ENCODE measurements around the gene NEURL2.

NEURL2 gene

GRCh38 chr20:45867136-45867818 lies 23.7 kb downstream of the NEURL2 start:
- DNase-seq = no peak

GRCh38 chr20:45866454-45866853 lies 24.6 kb downstream of the NEURL2 start:
- no peak for DNase-seq

- no peak for DNase-seq
These were observed 27.2 kb downstream of the NEURL2 start for GRCh38 chr20:45863543-45864470.

- DNase-seq = no peak
These were observed 29.6 kb downstream of the NEURL2 start for GRCh38 chr20:45861221-45862075.

GRCh38 chr20:45860560-45861220 lies 30.3 kb downstream of the NEURL2 start:
- no peak for DNase-seq

- DNase-seq = no peak
These were observed 31.1 kb downstream of the NEURL2 start for GRCh38 chr20:45859916-45860315.

- DNase-seq = no peak
These were observed 33.2 kb downstream of the NEURL2 start for GRCh38 chr20:45857882-45858216.

GRCh38 chr20:45857114-45857881 lies 33.7 kb downstream of the NEURL2 start, which contains the start of the genes ACOT8 and ZSWIM3:
Gene ACOT8 (minus strand): TSS chr20:45857392. CDS start chr20:45857315, 77 bp downstream.
Gene ZSWIM3 (plus strand): TSS chr20:45857614. CDS start chr20:45857826, 212 bp downstream.
- DNase-seq = peak; percentile 99

- DNase-seq = no peak
These were observed 37.5 kb downstream of the NEURL2 start for GRCh38 chr20:45853484-45853883.

GRCh38 chr20:45852326-45852725 lies 38.7 kb downstream of the NEURL2 start:
- DNase-seq = no peak

GRCh38 chr20:45851501-45851900 lies 39.5 kb downstream of the NEURL2 start:
- DNase-seq = no peak

- DNase-seq = no peak
These were observed 40.1 kb downstream of the NEURL2 start for GRCh38 chr20:45850926-45851325.

GRCh38 chr20:45850238-45850637 lies 40.8 kb downstream of the NEURL2 start:
- no peak for DNase-seq

- no peak for DNase-seq
These were observed 41.9 kb downstream of the NEURL2 start for GRCh38 chr20:45848969-45849582.

GRCh38 chr20:45848421-45848820 lies 42.6 kb downstream of the NEURL2 start:
- no peak for DNase-seq

GRCh38 chr20:45845452-45845851 lies 45.6 kb downstream of the NEURL2 start:
- no peak for DNase-seq

GRCh38 chr20:45843506-45843905 lies 47.5 kb downstream of the NEURL2 start:
- DNase-seq = no peak

GRCh38 chr20:45842169-45842812 lies 48.7 kb downstream of the NEURL2 start:
- peak; percentile 40 for DNase-seq

GRCh38 chr20:45841407-45842129 lies 49.4 kb downstream of the NEURL2 start:
- no peak for DNase-seq

GRCh38 chr20:45840700-45841198 lies 50.3 kb downstream of the NEURL2 start:
- no peak for DNase-seq
